Measurements from ENCODE around the gene NDUFS5.

- TF ChIP-seq CTCF (IDR thresholded peaks at IDR 0.05), result no peak
- no peak for TF ChIP-seq POLR2A (IDR thresholded peaks at IDR 0.05)
- TF ChIP-seq POLR2AphosphoS5 (IDR thresholded peaks at IDR 0.05), result no peak
Observed at GRCh38 chr1:39016604-39017171, 9.5 kb upstream of the NDUFS5 start.

All from breast epithelium (tissue), 3 donors.